ENCODE results near the gene ATP5F1A. TPM values are rescaled to one million over a fixed set of nuclear protein-coding genes. Genes with fewer than 3 reads are reported as not detected.

The ATP5F1A gene
- 292 to 334 TPM (median 315 TPM) in 5 replicates for total RNA-seq (2022; extraction: Qiagen RNA extraction; ENCODE audit: low read depth)

GRCh38 chr18:46097801-46098615 lies at the start of gene ATP5F1A:
ATP5F1A (minus strand) TSS chr18:46098296; CDS start chr18:46098231, 65 bp downstream.

GRCh38 chr18:46104128-46104911 lies 6.2 kb upstream of the ATP5F1A start, which contains the start of gene HAUS1:
HAUS1 (plus strand) TSS chr18:46104385; CDS start chr18:46104412, 27 bp downstream.

GRCh38 chr18:46071653-46072375 lies 26.3 kb downstream of the ATP5F1A start, which contains the start of gene PSTPIP2:
PSTPIP2 (minus strand) TSS chr18:46072260; CDS start chr18:46072188, 72 bp downstream.

Other genes starting within 250 kb of the ATP5F1A start
- 3.7 to 4.9 TPM (median 4.6 TPM) in 5 replicates for gene EPG5, start 131.0 kb downstream of the ATP5F1A start, total RNA-seq (2022; extraction: Qiagen RNA extraction; ENCODE audit: low read depth)
- gene PSTPIP2, start 26.0 kb downstream of the ATP5F1A start, total RNA-seq (2022; extraction: Qiagen RNA extraction; ENCODE audit: low read depth) = 0.21 to 0.38 TPM (median 0.32 TPM) in 5 replicates
- 30.6 to 70.2 TPM (median 34.2 TPM) in 5 replicates for gene HAUS1, start 6.1 kb upstream of the ATP5F1A start, total RNA-seq (2022; extraction: Qiagen RNA extraction; ENCODE audit: low read depth)